ENCODE data around the gene SLC1A1. TPM values are rescaled to one million over a fixed set of nuclear protein-coding genes. Genes with fewer than 3 reads are reported as not detected.
"Not testable (repeated sequence)": the region's sequence is repeated elsewhere in the genome, so short reads cannot be mapped to it uniquely, and the experiment has no call there.

The SLC1A1 gene
- total RNA-seq, 1 donor from 2014 or later: 1.5 TPM

DNA sequence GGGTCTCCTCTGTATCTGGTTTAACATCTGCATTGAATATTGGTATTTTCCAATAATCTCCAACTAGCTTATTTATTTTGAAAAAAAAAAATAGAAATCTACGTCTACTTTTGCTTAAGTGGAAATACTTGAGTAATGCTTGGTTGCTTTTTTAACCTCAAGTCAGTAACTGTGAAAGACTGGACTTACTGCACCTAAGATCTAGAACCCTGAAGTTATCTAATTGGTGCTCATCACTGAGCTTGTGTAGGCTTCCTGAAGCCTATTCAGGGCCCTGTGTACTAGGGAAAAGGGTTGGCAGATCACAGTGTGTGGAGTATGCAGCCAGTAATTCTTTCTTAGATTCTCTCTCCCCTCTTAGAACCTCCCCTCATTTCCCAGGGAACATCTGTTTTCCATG is 16.2 kb downstream of the SLC1A1 start:
- DNase-seq: no peak

DNA sequence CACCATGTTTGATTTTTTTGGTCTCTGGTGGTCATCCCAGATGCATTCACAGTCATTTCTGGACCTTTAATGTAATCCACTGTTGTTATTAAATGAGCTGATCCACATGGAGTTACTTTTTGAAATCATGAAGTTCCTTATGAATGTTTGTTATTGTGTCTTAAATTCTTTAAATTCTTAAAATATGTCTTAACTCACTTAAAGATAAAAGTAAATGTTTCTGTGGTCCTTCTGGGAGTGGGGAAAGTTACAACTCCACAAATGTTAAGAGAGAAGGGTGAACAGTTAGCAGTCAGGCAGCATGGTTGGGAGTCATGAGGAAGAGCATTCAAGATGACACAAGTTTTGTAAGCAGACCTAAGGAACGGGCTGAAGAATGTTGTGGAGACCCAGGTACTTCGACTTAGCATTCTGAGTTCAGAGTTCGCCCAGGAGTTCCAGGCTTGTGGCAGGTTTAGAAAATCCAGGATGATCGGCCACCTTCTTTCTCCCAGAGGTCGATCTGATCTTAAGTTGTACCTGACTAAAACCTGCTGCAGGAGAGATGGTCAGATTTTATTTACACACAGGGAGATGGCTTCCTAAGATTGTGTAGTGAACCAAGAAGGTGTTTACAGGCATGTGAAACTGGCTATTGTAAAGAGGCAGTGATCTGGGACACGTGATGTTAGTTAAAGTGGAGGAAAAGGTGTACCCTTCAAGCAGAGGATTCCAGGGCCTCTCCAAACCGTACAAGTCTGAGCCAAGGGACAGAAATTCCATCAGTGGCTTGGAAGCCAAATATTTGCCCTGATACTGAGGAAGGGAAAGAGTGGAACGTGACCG is 17.2 kb downstream of the SLC1A1 start:
- DNase-seq: no peak

GRCh38 chr9:4508246-4508906 is 18.1 kb downstream of the SLC1A1 start:
- no peak for DNase-seq

DNA sequence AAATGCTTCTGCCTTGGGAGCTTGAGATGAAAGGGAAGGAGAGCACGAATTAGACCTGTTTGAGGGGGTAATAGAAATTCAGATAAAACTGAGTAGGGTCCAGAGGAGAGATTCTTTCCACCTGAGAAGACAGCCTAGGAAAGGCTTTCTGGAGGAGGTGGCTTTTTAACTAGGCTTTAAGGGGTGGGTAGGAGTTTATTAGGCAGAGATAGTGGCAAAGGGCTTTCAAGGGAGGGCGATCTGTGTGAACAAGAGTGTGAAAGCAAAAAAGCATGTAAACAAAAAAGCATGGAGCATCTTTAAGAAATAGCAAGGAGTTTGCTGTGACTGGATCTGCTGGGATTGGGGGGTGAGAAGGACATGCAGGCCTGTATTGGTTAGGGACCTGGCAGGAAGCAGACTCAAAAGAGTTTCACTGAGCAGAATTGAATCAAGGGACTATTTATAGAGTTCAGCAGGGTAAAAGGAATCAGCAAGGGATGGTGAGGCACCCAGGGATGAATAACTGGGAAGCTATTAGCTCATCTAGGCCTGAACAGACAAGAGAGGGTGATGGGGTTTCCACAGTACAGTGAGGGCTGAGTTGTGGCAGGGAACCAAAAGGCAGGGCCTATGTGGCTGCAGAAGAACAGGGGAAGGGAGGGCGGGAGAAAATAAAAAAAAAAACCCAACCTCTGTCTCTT is 18.8 kb downstream of the SLC1A1 start:
- DNase-seq: no peak

DNA sequence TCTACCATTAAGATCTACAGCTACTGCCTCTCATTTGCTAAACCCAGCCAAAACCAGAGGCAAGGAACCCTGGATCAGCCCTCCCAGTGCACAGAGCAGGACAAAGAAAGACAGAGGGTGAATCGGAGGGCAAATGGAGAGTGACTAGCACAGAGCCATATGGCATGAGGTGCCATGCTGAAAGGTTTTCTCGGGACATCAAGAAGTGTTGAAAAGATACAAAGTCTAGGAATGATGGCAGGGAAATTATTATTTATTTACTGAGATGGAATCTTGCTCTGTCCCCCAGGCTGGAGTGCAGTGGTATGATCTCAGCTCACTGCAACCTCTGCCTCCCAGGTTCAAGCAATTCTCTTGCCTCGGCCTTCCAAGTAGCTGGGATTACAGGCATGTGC is 19.3 kb downstream of the SLC1A1 start:
- DNase-seq: no peak

- no peak for DNase-seq
Observed at GRCh38 chr9:4510546-4511322, 20.5 kb downstream of the SLC1A1 start.

DNA sequence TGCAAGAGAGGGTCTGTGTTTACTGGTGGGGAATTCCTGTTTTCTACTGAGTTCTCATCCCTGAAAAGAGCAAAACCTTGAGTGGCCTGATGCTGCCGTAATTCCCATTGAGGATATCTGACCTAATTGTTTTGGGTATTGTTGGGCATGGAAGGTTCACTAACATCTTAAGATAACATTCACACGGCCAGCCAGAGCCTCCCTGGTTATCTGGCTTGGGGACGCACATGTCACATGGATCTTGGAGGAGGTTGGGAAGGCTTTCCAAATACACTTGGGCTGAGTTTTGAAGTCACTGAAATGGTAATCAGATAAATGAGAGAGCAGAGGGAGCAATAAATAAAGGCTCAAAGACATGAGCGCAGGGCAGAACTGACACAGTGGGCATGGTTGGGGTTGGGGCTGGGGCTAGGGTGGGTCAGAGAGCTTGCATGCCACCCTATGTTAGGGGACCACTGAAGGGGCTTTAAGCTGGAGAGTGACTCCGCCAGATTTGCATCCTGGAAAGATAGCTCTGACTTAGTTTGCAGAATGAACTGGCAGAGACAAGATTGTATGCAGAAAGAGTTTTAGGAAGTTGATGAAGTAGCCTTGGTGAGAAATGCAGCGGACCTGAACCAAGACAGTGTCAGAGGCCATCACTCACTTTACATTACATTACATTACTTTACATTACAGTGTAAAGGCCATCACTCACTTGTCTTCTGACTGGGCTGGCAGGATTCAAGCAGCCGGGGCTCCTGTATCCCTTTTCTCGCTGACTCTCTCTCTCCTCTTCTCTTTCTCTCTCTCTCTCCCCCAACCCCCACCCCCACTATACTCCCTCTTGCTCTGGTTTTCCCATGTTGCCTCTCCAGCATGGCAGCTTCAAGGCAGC is 24.2 kb downstream of the SLC1A1 start:
- DNase-seq: no peak

- DNase-seq: no peak
Observed at GRCh38 chr9:4515958-4516375, 25.7 kb downstream of the SLC1A1 start.

- DNase-seq: no peak
Observed at GRCh38 chr9:4517274-4517673, 27.0 kb downstream of the SLC1A1 start.

DNA sequence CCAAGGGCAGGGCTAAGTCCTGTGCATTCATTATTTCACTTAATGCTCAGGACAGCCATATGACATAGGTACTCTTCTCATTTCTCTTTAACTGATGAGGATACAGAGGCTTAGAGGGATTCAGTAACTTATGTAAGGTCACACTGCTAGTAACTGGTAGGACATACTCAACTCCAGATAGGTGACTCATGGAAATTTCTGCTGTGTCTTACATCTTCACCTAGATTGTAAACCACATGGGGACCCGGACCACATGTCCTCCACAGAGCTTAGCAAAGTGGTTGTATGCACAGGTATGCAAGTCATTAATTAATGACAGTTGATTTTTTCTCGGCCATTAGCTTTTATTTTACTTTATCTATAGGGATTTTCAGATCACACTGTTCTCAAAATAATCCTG is 29.3 kb downstream of the SLC1A1 start:
- DNase-seq: no peak

DNA sequence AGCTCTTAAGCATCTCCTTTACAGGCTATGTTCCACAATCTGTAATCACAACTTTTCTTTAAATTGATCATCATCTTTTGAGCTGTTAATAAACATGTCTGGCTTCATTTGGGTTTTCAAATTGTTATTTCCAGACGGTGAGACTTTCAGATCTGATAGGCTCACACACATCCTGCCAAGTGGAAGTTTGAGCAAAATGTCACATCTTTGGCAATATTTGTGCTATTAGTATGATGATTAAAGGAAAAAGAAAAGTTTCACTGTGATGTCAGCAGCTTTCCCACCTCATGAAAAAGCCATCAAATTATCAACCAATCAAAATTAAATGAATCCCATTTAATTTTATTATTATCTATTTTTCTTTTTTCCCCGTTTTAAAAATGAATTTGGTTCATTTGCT is 29.8 kb downstream of the SLC1A1 start:
- DNase-seq: no peak

DNA sequence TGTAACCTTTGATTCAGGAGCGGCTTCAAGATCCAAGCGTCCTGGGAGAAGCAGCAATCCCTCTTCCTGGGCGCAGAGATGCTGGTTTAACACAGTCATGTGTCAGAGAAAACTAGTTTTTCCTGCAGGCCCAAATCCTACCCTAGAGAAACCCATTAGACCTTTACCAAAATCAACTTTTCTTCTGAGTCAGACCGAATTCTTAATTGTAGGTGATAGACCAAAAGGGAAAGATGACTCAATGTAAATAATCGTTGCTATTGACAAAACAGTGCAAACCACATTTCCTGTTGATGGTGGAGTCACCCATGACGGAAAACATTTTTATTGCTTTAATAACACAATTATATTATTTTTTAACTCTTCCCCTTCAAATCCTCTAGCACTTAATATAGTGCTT is 40.1 kb downstream of the SLC1A1 start:
- no peak for DNase-seq

GRCh38 chr9:4530831-4531230 is 40.6 kb downstream of the SLC1A1 start:
- not testable (repeated sequence) for DNase-seq

- DNase-seq: not testable (repeated sequence)
Observed at GRCh38 chr9:4531355-4531754, 41.1 kb downstream of the SLC1A1 start.

GRCh38 chr9:4533881-4534280 is 43.6 kb downstream of the SLC1A1 start:
- not testable (repeated sequence) for DNase-seq

- not testable (repeated sequence) for DNase-seq
Observed at GRCh38 chr9:4536196-4536595, 45.9 kb downstream of the SLC1A1 start.

DNA sequence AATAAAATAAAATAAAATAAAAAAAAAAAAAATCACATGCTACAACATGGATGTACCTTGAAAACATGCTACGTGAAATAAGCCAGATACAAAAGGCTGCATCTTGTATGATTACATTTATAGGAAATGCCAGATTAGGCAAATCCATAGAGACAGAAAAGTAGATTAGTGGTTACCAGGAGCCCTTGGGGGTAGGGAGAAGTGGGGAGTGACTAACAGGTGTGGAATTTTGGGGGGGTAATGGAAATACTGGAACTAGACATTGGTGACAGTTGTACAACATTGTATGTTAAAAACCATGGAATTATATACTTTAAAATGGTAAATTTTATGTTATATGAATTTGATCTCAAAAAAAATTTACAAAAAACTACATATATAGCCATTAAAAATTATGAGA is 47.3 kb downstream of the SLC1A1 start:
- DNase-seq: no peak

- no peak for DNase-seq
Observed at GRCh38 chr9:4538107-4538506, 47.8 kb downstream of the SLC1A1 start.

DNA sequence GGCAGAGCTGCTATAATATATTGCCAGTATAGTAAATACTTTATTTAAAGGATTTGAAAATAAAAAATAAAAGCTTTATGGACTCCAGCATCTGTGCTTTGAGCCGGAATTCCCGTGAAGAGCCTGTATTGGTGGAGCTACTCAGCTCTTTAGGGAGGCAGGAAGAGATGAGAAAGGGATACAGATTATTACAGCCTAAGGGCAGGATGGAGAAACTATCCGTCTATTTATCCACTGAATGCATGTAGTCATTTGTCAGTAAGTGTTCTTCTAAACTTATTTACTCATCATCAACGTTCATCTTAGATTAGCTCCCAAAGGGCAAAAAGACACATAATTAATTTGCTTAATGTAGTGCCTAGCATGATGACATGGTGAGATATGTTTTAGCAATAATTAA is 48.4 kb downstream of the SLC1A1 start:
- DNase-seq: no peak

DNA sequence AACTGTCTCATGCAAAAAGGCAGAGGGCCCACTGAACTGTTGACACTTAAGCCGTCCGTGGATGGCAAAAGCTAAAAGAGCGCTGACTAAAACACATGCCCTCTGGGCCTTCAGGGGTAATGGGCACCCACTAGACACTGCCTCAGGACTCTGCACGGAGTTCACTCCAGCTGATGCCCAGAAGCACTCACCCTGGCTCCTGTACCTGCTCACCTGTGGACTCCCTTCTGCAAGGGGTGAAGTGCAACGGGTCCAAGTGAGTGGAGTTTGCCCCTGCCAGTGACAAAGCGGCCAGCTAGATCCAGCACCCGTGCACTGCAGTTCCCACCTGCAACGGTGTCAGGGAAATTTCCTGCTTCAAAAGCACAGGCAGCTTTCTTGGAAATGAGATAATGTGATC is 50.2 kb downstream of the SLC1A1 start:
- no peak for DNase-seq

DNA sequence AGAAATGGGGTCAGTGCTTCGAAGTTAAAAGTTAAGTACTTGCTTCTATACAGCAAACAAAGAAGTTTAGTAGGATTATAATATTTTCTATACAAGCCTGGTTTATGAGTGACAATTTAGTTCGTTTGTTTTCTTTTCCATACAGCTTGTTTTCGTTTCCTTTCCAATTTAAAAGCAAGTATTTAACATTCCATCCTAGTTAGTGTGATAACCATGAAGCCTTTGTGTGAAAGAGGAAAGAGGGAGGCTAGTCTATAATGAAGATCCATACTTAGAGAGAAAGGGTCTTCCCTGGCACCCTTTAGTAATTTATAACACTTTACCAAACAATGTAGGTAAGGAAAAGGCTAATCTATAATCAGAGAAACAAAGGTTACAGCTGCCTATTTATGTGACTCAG is 51.0 kb downstream of the SLC1A1 start:
- DNase-seq: no peak

Data from tongue (tissue), 2 donors.